Right atrium auricular region (tissue), 2 donors: ENCODE measurements around the gene FOXD1. TPM values are rescaled to one million over a fixed set of nuclear protein-coding genes. Genes with fewer than 3 reads are reported as not detected.

Source experiments
- DNase-seq: peaks from one replicate; pipeline ENCODE4 v3.0.0-alpha.2; 2019; ENCODE audit warnings: low spot score
- H3K27ac ChIP-seq, 2 donors: fragments of 200-600 bp; sonication (generic); 1 replicate in 1 of 2; 2 replicates in 1 of 2; pipeline ENCODE4 v1.5.1; 2016 to 2019
- H3K27me3 ChIP-seq, 2 donors: fragments of 200-600 bp; sonication (generic); one replicate each; pipeline versions ENCODE4 v1.5.1 to v1.6.0; 2017 to 2019
- H3K36me3 ChIP-seq: fragments of 200-600 bp; sonication (generic); one replicate; pipeline ENCODE4 v1.5.1; 2016
- H3K4me1 ChIP-seq, 2 donors: fragments of 200-600 bp; sonication (generic); one replicate each; pipeline versions ENCODE4 v1.5.1 to v1.6.0; 2017 to 2019
- H3K4me3 ChIP-seq, 2 donors: fragments of 200-600 bp; sonication (generic); 1 replicate in 1 of 2; 2 replicates in 1 of 2; pipeline ENCODE4 v1.5.1; 2017 to 2019; ENCODE audit warnings: mild to moderate bottlenecking in 1 of 2, moderate library complexity in 1 of 2
- H3K9me3 ChIP-seq, 2 donors: fragments of 200-600 bp; sonication (generic); one replicate each; pipeline ENCODE4 v1.5.1; 2019
- CTCF ChIP-seq, 2 donors: fragments of 200-600 bp; sonication (generic); IDR thresholded peaks; one replicate each; pipeline ENCODE4 v1.5.1; 2019; ENCODE audit warnings: antibody characterized with exemption in 2 of 2
- total RNA-seq, 2 donors: library from RNA; depleted of rRNA; stranded (reverse); fragments of >200 nt; gene quantifications; one replicate each; pipeline ENCODE4 v1.1.0, GENCODE V29; 2016

Gene FOXD1
- total RNA-seq, 2 donors from 2014 or later, result not detected

GRCh38 chr5:73486119-73486899 is 37.7 kb upstream of the FOXD1 start:
- no peak overlapping the region for H3K4me3 ChIP-seq
- no peaks in the 10 kb centered on the region for H3K36me3 ChIP-seq
- TF ChIP-seq CTCF (IDR thresholded peaks at IDR 0.05), result no peak
- H3K4me1 ChIP-seq, result no peaks in the 10 kb centered on the region
- H3K9me3 ChIP-seq, result no peaks in the 10 kb centered on the region
- no peak for DNase-seq
- no peaks in the 10 kb centered on the region for H3K27me3 ChIP-seq
- no peak overlapping the region for H3K27ac ChIP-seq

GRCh38 chr5:73485715-73486114 is 37.1 kb upstream of the FOXD1 start:
- TF ChIP-seq CTCF (IDR thresholded peaks at IDR 0.05), result no peak
- Histone ChIP-seq H3K4me3 (no peak overlapping the region), H3K36me3 (no peaks in the 10 kb centered on the region), H3K27me3 (no peaks in the 10 kb centered on the region), H3K9me3 (no peaks in the 10 kb centered on the region), H3K4me1 (no peaks in the 10 kb centered on the region), H3K27ac (no peak overlapping the region)
- DNase-seq, result no peak

GRCh38 chr5:73484511-73484910 is 35.9 kb upstream of the FOXD1 start:
- no peak overlapping the region for H3K4me3 ChIP-seq
- H3K27ac ChIP-seq, result no peak overlapping the region
- TF ChIP-seq CTCF (IDR thresholded peaks at IDR 0.05), result no peak
- H3K9me3 ChIP-seq, result no peaks in the 10 kb centered on the region
- no peaks in the 10 kb centered on the region for H3K27me3 ChIP-seq
- no peaks in the 10 kb centered on the region for H3K36me3 ChIP-seq
- H3K4me1 ChIP-seq, result no peaks in the 10 kb centered on the region
- no peak for DNase-seq

GRCh38 chr5:73483676-73484075 is 35.1 kb upstream of the FOXD1 start:
- no peak for DNase-seq
- no peaks in the 10 kb centered on the region for H3K4me1 ChIP-seq
- no peaks in the 10 kb centered on the region for H3K9me3 ChIP-seq
- H3K27ac ChIP-seq, result no peak overlapping the region
- no peak for TF ChIP-seq CTCF (IDR thresholded peaks at IDR 0.05)
- H3K27me3 ChIP-seq, result no peaks in the 10 kb centered on the region
- no peak overlapping the region for H3K4me3 ChIP-seq
- H3K36me3 ChIP-seq, result no peaks in the 10 kb centered on the region

GRCh38 chr5:73482383-73483136 is 34.0 kb upstream of the FOXD1 start:
- H3K4me1 ChIP-seq, result no peaks in the 10 kb centered on the region
- DNase-seq, result no peak
- no peak for TF ChIP-seq CTCF (IDR thresholded peaks at IDR 0.05)
- H3K9me3 ChIP-seq, result no peaks in the 10 kb centered on the region
- H3K4me3 ChIP-seq, result no peak overlapping the region
- no peaks in the 10 kb centered on the region for H3K36me3 ChIP-seq
- H3K27me3 ChIP-seq, result no peaks in the 10 kb centered on the region
- no peak overlapping the region for H3K27ac ChIP-seq
